ENCODE measurements around the gene MRPS31. TPM values are rescaled to one million over a fixed set of nuclear protein-coding genes. Genes with fewer than 3 reads are reported as not detected.

MRPS31 gene
- total RNA-seq, 1 donor from 2014 or later: 61.5 TPM

DNA sequence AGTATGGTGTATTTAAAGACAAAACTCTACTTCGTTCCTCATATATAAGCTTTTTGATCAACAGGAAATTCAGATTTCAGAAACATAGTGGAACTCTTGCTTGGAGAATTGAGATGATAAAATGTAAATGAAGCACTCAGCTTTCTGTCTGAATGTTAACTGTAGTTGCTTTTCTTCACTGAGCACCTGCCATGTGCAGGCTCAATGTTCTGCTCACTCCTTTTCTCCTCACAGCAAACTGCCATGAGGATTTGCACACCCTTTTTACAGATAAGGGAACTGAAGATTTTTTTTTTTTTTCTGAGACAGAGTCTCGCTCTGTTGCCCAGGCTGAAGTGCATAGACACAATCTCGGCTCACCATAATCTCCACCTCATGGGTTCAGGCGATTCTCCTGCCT is 76.6 kb downstream of the MRPS31 start:
- Histone ChIP-seq H3F3A (ENCODE audit: low read depth) (no peaks in the 10 kb centered on the region), H3K4me3 (no peak overlapping the region), H3K4me1 (no peaks in the 10 kb centered on the region), H3K27ac (no peak overlapping the region), H4K20me1 (ENCODE audit: low read depth) (no peaks in the 10 kb centered on the region), H3K27me3 (no peaks in the 10 kb centered on the region), H3K9ac (no peak overlapping the region), H2AFZ (replicated peaks) (no peak overlapping the region), H3K4me2 (no peak overlapping the region), H3K79me2 (ENCODE audit: low read depth) (no peaks in the 10 kb centered on the region), H3K36me3 (no peaks in the 10 kb centered on the region), H3K9me3 (ENCODE audit: low read depth) (no peaks in the 10 kb centered on the region)
- H3K36me3 Mint-ChIP-seq: peaks cover 1% of the 10 kb centered on the region
- peaks cover 4% of the 10 kb centered on the region for H3K4me1 Mint-ChIP-seq
- TF ChIP-seq, protein P1, sequence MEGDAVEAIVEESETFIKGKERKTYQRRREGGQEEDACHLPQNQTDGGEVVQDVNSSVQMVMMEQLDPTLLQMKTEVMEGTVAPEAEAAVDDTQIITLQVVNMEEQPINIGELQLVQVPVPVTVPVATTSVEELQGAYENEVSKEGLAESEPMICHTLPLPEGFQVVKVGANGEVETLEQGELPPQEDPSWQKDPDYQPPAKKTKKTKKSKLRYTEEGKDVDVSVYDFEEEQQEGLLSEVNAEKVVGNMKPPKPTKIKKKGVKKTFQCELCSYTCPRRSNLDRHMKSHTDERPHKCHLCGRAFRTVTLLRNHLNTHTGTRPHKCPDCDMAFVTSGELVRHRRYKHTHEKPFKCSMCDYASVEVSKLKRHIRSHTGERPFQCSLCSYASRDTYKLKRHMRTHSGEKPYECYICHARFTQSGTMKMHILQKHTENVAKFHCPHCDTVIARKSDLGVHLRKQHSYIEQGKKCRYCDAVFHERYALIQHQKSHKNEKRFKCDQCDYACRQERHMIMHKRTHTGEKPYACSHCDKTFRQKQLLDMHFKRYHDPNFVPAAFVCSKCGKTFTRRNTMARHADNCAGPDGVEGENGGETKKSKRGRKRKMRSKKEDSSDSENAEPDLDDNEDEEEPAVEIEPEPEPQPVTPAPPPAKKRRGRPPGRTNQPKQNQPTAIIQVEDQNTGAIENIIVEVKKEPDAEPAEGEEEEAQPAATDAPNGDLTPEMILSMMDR (IDR thresholded peaks at IDR 0.05): no peak
- TF ChIP-seq EZH2phosphoT487 (IDR thresholded peaks at IDR 0.05): no peak
- TF ChIP-seq EZH2 (IDR thresholded peaks at IDR 0.05): no peak
- H3K27ac Mint-ChIP-seq: no peak overlapping the region
- DNase-seq (ENCODE audit: low spot score): no peak
- no peak overlapping the region for H3K4me3 Mint-ChIP-seq
- no peaks in the 10 kb centered on the region for H3K27me3 Mint-ChIP-seq (ENCODE audit: insufficient read depth, low read depth)
- peaks cover 2% of the 10 kb centered on the region for H3K9me3 Mint-ChIP-seq

DNA sequence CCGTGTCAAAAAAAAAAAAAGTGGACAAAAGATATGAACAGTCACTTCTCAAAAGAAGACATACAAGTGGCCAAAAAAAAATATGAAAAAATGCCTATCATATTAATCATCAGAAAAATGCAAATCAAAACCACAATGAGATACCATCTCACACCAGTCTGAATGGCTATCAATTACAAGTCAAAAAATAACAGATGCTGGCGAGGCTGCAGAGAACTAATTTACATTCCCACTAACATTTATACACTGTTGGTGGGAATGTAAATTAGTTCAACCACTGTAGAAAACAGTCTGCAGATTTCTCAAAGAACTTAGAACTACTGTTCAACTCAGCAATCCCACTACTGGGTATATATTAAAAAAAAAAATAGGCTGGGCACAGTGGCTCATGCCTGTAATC is 78.0 kb downstream of the MRPS31 start:
- Histone ChIP-seq H3K36me3 (no peaks in the 10 kb centered on the region), H3K9ac (no peak overlapping the region), H2AFZ (replicated peaks) (no peak overlapping the region), H3K27me3 (no peaks in the 10 kb centered on the region), H3K4me2 (no peak overlapping the region), H4K20me1 (ENCODE audit: low read depth) (no peaks in the 10 kb centered on the region), H3K27ac (no peak overlapping the region), H3F3A (ENCODE audit: low read depth) (no peaks in the 10 kb centered on the region), H3K4me3 (no peak overlapping the region), H3K79me2 (ENCODE audit: low read depth) (no peaks in the 10 kb centered on the region), H3K9me3 (ENCODE audit: low read depth) (no peaks in the 10 kb centered on the region), H3K4me1 (no peaks in the 10 kb centered on the region)
- Mint-ChIP-seq H3K4me1 (no peaks in the 10 kb centered on the region), H3K4me3 (no peak overlapping the region), H3K9me3 (peaks cover 2% of the 10 kb centered on the region), H3K27ac (no peak overlapping the region), H3K27me3 (ENCODE audit: insufficient read depth, low read depth) (no peaks in the 10 kb centered on the region), H3K36me3 (peaks cover 1% of the 10 kb centered on the region)
- DNase-seq (ENCODE audit: low spot score): no peak
- TF ChIP-seq EZH2 (IDR thresholded peaks at IDR 0.05): no peak
- TF ChIP-seq, protein P1 (IDR thresholded peaks at IDR 0.05): no peak
- TF ChIP-seq EZH2phosphoT487 (IDR thresholded peaks at IDR 0.05): no peak

DNA sequence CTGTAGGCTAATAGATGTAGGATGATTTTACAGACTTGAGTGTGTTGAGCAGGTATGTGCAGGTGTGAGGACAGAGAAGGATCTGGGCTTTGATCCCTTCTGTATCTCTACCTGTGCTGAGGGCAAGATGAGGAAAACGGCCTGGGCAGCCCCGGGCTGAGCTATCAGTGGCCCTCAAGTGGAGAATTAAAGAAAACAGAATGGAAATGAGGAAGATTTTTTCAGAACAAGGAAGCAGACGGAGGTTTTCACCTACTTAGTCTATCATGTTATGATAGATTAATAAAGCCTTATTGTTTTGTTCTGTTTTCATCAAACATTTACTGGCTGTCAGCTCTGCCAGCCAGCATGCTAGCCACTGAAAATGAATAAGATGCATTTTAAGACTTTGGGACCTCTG is 82.2 kb downstream of the MRPS31 start:
- no peak overlapping the region for H3K27ac Mint-ChIP-seq
- H3K27ac ChIP-seq: no peak overlapping the region
- no peaks in the 10 kb centered on the region for H3K27me3 Mint-ChIP-seq (ENCODE audit: insufficient read depth, low read depth)

More for the DNA sequence above, 82.2 kb downstream of the MRPS31 start:
- Histone ChIP-seq H3K4me2 (no peak overlapping the region), H3K4me1 (no peaks in the 10 kb centered on the region), H3K36me3 (no peaks in the 10 kb centered on the region), H3K9ac (no peak overlapping the region), H3K9me3 (ENCODE audit: low read depth) (no peaks in the 10 kb centered on the region), H3K4me3 (no peak overlapping the region), H4K20me1 (ENCODE audit: low read depth) (no peaks in the 10 kb centered on the region), H3F3A (ENCODE audit: low read depth) (no peaks in the 10 kb centered on the region), H3K79me2 (ENCODE audit: low read depth) (no peaks in the 10 kb centered on the region), H2AFZ (replicated peaks) (no peak overlapping the region), H3K27me3 (no peaks in the 10 kb centered on the region)
- H3K9me3 Mint-ChIP-seq: no peaks in the 10 kb centered on the region
- no peak overlapping the region for H3K4me3 Mint-ChIP-seq
- H3K36me3 Mint-ChIP-seq: no peaks in the 10 kb centered on the region
- no peak for DNase-seq (ENCODE audit: low spot score)
- TF ChIP-seq EZH2 (IDR thresholded peaks at IDR 0.05): no peak
- TF ChIP-seq, protein P1 (IDR thresholded peaks at IDR 0.05): no peak
- TF ChIP-seq EZH2phosphoT487 (IDR thresholded peaks at IDR 0.05): no peak
- peaks cover 2% of the 10 kb centered on the region for H3K4me1 Mint-ChIP-seq
